ENCODE data around the gene MRS2.

- no peak for TF ChIP-seq EP300 (IDR thresholded peaks at IDR 0.05)
- no peak for TF ChIP-seq POLR2A (IDR thresholded peaks at IDR 0.05; ENCODE audit: low read depth)
- no peak for TF ChIP-seq POLR2AphosphoS5 (IDR thresholded peaks at IDR 0.05)
Observed at GRCh38 chr6:24446670-24447069, 43.9 kb downstream of the MRS2 start.
